Mucosa of descending colon (tissue), 3 donors: ENCODE measurements around the gene SECISBP2. TPM values are rescaled to one million over a fixed set of nuclear protein-coding genes. Genes with fewer than 3 reads are reported as not detected.
"Not testable (repeated sequence)": the region's sequence is repeated elsewhere in the genome, so short reads cannot be mapped to it uniquely, and the experiment has no call there.

Experiments used
- ATAC-seq: fragments of 200-7000 bp; cut with Tn5 transposase; one replicate; pipeline ENCODE4 v1.9.1; 2020; ENCODE audit warnings: mild to moderate bottlenecking, moderate library complexity
- DNase-seq, 3 donors: peaks; one replicate each; pipeline ENCODE4 v3.0.0-alpha.2; 2020
- H3K36me3 ChIP-seq: fragments of 200-600 bp; one replicate; pipeline ENCODE4 v1.8.0; 2021; ENCODE audit warnings: low read depth, mild to moderate bottlenecking
- H3K4me1 ChIP-seq: fragments of 200-600 bp; one replicate; pipeline ENCODE4 v1.8.0; 2021; ENCODE audit warnings: low read depth, mild to moderate bottlenecking
- H3K4me3 ChIP-seq: fragments of 200-600 bp; one replicate; pipeline ENCODE4 v1.8.0; 2021; ENCODE audit warnings: mild to moderate bottlenecking
- H3K9me3 ChIP-seq: fragments of 200-600 bp; one replicate; pipeline ENCODE4 v1.8.0; 2021; ENCODE audit warnings: mild to moderate bottlenecking
- intact Hi-C, 2 donors: fragments of 100-400 bp; cut with DNase I in 1 of 2; cut with micrococcal nuclease in 1 of 2; formaldehyde crosslinking; loops; one replicate each; pipeline versions ENCODE4 v1.11.0 to v1.11.1; 2022; cut with DNase I, micrococcal nuclease
- total RNA-seq, 3 donors: library from RNA; stranded (reverse); fragmentation: NEBNext Ultra II Directional in 2 of 3; extraction: Animal tissue kit (Norgen Biotek cat#: 25700) in 2 of 3; gene quantifications; one replicate each; pipeline versions ENCODE4 v1.2.1 to v1.2.4, GENCODE V29; 2021 to 2023
- TF ChIP-seq, protein P1 (sequence below): fragments of 200-600 bp; IDR thresholded peaks from one replicate; pipeline ENCODE4 v1.8.0; 2022; ENCODE audit warnings: antibody characterized with exemption, mild to moderate bottlenecking
- donor health status: DM: no; HTN: no; CAD: no; lungs with moderate emphysema.
- donor health status: DM: no; HTN: no; CAD: no.
- donor health status: DM: no; HTN: yes; CAD: no.

The SECISBP2 gene
- total RNA-seq, 3 donors from 2014 or later, result 49.4 to 68.0 (median 50.2) TPM

DNA sequence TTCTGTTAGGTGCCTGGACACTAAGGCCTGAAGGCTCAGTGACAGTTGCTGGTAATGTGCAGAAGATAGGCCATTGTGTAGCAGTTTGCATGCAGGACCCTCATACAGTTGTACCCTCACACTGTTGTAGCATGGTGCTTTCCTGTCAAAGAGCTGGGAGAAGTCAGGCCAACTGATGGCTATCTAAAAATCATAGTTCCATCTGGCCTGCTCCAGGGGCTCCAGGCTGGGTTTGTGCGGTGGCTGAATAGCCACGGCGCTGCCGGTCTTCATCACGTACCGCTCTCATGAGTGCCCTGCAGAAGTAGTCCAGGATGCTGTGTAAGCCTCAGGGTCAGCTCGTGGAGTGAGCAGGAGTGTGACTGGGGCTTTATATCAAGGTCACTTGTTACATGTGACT, 12.2 kb downstream of the SECISBP2 start:
- peaks cover 32% of the 10 kb centered on the region for H3K36me3 ChIP-seq
- H3K4me1 ChIP-seq, result no peaks in the 10 kb centered on the region
- no peak for ATAC-seq
- DNase-seq, result no peak
- no peak overlapping the region for H3K4me3 ChIP-seq
- intact Hi-C loops, result no loop called here
- no peaks in the 10 kb centered on the region for H3K9me3 ChIP-seq
- TF ChIP-seq, protein P1, sequence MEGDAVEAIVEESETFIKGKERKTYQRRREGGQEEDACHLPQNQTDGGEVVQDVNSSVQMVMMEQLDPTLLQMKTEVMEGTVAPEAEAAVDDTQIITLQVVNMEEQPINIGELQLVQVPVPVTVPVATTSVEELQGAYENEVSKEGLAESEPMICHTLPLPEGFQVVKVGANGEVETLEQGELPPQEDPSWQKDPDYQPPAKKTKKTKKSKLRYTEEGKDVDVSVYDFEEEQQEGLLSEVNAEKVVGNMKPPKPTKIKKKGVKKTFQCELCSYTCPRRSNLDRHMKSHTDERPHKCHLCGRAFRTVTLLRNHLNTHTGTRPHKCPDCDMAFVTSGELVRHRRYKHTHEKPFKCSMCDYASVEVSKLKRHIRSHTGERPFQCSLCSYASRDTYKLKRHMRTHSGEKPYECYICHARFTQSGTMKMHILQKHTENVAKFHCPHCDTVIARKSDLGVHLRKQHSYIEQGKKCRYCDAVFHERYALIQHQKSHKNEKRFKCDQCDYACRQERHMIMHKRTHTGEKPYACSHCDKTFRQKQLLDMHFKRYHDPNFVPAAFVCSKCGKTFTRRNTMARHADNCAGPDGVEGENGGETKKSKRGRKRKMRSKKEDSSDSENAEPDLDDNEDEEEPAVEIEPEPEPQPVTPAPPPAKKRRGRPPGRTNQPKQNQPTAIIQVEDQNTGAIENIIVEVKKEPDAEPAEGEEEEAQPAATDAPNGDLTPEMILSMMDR, result no peak

DNA sequence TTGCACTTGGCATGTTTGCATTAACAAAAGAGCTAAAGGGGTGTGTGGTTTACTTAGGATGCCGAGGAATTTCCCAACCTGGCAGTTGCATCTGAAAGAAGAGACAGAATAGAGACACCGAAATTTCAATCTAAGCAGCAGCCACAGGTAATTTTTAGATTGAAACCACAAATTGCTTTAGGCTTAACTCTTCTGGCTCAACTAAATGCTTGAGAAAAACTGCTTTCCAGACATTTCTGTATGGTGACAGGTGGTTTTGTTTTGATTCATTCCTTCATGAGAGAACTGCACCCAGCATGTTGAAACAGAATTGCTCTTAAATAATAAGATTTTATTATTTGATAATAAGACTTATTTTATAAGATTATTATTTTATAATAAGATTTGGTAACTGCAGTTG, 21.5 kb downstream of the SECISBP2 start:
- ATAC-seq (no peak), DNase-seq (no peak)
- Histone ChIP-seq H3K4me3 (no peak overlapping the region), H3K4me1 (no peaks in the 10 kb centered on the region), H3K36me3 (no peaks in the 10 kb centered on the region), H3K9me3 (no peaks in the 10 kb centered on the region)
- intact Hi-C loops, result no loop called here
- TF ChIP-seq, protein P1, result no peak

DNA sequence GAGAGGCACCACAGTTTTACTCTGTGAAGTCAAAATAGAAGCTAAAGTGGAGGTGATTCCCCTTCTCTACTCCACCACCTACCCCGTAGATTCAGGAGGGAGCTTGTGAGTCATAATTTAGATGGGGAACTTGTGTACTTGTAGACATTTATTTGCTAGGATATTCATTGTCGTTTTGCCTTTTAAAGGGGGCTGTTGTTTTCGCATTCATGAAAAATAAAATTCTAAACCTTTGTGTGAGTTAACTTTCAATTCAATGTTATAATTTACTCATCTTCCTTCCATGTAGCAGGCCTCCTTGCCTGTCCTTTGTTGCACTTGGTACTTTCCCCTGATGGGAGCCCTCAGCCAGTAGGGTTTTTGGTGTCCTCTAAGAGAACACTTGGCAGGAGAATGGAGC, 22.0 kb downstream of the SECISBP2 start:
- ATAC-seq (no peak), DNase-seq (no peak)
- Histone ChIP-seq H3K36me3 (no peaks in the 10 kb centered on the region), H3K4me3 (no peak overlapping the region), H3K9me3 (no peaks in the 10 kb centered on the region), H3K4me1 (no peaks in the 10 kb centered on the region)
- TF ChIP-seq, protein P1, result no peak
- intact Hi-C loops, result no loop called here

DNA sequence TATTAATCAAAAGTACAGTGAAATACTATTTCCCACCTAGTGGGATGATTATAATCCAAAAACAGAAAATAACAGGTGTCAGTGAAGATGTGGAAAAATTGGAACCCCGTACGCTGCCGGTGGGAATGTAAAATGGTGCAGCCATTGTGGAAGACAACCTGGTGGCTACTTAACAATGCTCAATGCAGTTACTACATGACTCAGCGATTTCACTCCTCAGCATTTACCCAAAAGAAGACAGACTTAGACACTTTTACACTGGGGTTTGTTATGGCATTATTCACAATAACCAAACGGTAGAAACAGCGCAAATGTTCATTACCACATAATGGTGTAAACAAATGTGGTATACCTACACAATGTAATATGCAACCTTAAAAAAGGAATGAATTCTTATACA, 23.9 kb downstream of the SECISBP2 start:
- intact Hi-C loops, result no loop called here
- no peak for ATAC-seq

DNA sequence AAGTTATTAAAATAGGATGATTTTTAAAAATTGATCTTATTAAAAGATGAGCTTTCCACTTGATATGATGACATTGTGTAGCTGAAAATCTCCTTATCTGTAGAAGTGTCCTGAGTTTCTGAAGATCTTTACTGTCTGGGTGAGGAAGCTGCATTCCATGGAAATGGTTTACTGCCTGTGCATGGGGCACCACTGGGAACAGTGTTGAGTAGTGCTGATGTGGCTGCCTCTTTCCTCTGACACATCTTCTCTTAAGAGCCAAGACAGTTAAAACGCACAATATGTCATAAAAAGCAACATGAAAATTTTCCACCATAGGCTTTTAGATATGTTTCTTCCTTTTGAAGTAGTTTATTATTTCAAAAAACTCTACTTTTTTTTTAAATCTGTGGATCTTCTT, 24.6 kb downstream of the SECISBP2 start:
- no peaks in the 10 kb centered on the region for H3K4me1 ChIP-seq
- no peak for DNase-seq
- intact Hi-C loops, result no loop called here
- no peak overlapping the region for H3K4me3 ChIP-seq
- TF ChIP-seq, protein P1, result no peak
- H3K36me3 ChIP-seq, result no peaks in the 10 kb centered on the region
- no peaks in the 10 kb centered on the region for H3K9me3 ChIP-seq
- ATAC-seq, result no peak

More for the DNA sequence above, 23.9 kb downstream of the SECISBP2 start:
- Histone ChIP-seq H3K4me1 (no peaks in the 10 kb centered on the region), H3K9me3 (no peaks in the 10 kb centered on the region), H3K36me3 (no peaks in the 10 kb centered on the region), H3K4me3 (no peak overlapping the region)
- DNase-seq, result no peak
- TF ChIP-seq, protein P1, result no peak

DNA sequence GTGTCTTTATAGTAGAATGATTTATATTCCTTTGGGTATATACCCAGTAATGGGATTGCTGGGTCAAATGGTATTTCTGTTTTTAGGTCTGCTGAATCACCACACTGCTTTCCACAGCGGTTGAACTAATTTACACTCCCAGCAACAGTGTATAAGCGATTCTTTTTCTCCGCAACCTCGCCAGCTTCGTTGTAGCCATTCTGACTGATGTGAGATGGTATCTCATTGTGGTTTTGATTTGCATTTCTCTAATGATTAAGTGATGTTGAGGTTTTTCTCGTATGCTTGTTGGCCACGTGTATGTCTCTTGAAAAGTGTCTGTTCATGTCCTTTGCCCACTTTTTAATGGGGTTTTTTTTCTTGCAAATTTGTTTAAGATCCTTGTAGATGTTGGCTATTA, 25.5 kb downstream of the SECISBP2 start:
- intact Hi-C loops, H3K4me1 ChIP-seq, H3K4me3 ChIP-seq, ATAC-seq, H3K36me3 ChIP-seq, H3K9me3 ChIP-seq, DNase-seq: not testable (repeated sequence)
